Measurements from ENCODE around the gene OXNAD1.

Gene OXNAD1

GRCh38 chr3:16318176-16318575 is 53.2 kb downstream of the OXNAD1 start:
- peaks cover 2% of the 10 kb centered on the region for H3K27me3 Mint-ChIP-seq (ENCODE audit: low read depth, poor library complexity)
- no peak for TF ChIP-seq CTCF (IDR thresholded peaks at IDR 0.05)
- DNase-seq, result no peak
- H3K4me1 Mint-ChIP-seq, result peaks cover 10% of the 10 kb centered on the region
- no peak overlapping the region for H3K27ac Mint-ChIP-seq
- H3K4me3 Mint-ChIP-seq, result no peak overlapping the region
- H3K36me3 Mint-ChIP-seq (ENCODE audit: low read depth), result peaks cover 51% of the 10 kb centered on the region
- no peaks in the 10 kb centered on the region for H3K9me3 Mint-ChIP-seq

- DNase-seq, result no peak
- peaks cover 5% of the 10 kb centered on the region for H3K27me3 Mint-ChIP-seq (ENCODE audit: low read depth, poor library complexity)
- no peaks in the 10 kb centered on the region for H3K9me3 Mint-ChIP-seq
- H3K36me3 Mint-ChIP-seq (ENCODE audit: low read depth), result peaks cover 51% of the 10 kb centered on the region
- peak; percentile 26 for TF ChIP-seq CTCF (IDR thresholded peaks at IDR 0.05)
- H3K4me3 Mint-ChIP-seq, result no peak overlapping the region
- H3K4me1 Mint-ChIP-seq, result peaks cover 10% of the 10 kb centered on the region
- peak overlapping the region; percentile 59 for H3K27ac Mint-ChIP-seq
Observed at GRCh38 chr3:16319307-16319706, 54.3 kb downstream of the OXNAD1 start.

- Mint-ChIP-seq H3K27ac (peak overlapping the region; percentile 59), H3K36me3 (ENCODE audit: low read depth) (peaks cover 51% of the 10 kb centered on the region), H3K27me3 (ENCODE audit: low read depth, poor library complexity) (peaks cover 5% of the 10 kb centered on the region), H3K4me1 (peaks cover 10% of the 10 kb centered on the region), H3K4me3 (no peak overlapping the region), H3K9me3 (no peaks in the 10 kb centered on the region)
- TF ChIP-seq CTCF (IDR thresholded peaks at IDR 0.05), result no peak
- DNase-seq, result no peak
Observed at GRCh38 chr3:16319723-16320122, 54.7 kb downstream of the OXNAD1 start.

GRCh38 chr3:16320711-16321110 is 55.7 kb downstream of the OXNAD1 start:
- Mint-ChIP-seq H3K9me3 (no peaks in the 10 kb centered on the region), H3K4me1 (peaks cover 6% of the 10 kb centered on the region), H3K36me3 (ENCODE audit: low read depth) (peaks cover 47% of the 10 kb centered on the region), H3K27ac (peak overlapping the region; percentile 69), H3K4me3 (no peak overlapping the region), H3K27me3 (ENCODE audit: low read depth, poor library complexity) (peaks cover 3% of the 10 kb centered on the region)
- DNase-seq, result no peak
- TF ChIP-seq CTCF (IDR thresholded peaks at IDR 0.05), result no peak

GRCh38 chr3:16322189-16322588 is 57.2 kb downstream of the OXNAD1 start:
- peaks cover 4% of the 10 kb centered on the region for H3K4me1 Mint-ChIP-seq
- H3K27ac Mint-ChIP-seq, result no peak overlapping the region
- no peak for DNase-seq
- TF ChIP-seq CTCF (IDR thresholded peaks at IDR 0.05), result no peak
- no peaks in the 10 kb centered on the region for H3K9me3 Mint-ChIP-seq
- no peak overlapping the region for H3K4me3 Mint-ChIP-seq
- peaks cover 3% of the 10 kb centered on the region for H3K27me3 Mint-ChIP-seq (ENCODE audit: low read depth, poor library complexity)
- H3K36me3 Mint-ChIP-seq (ENCODE audit: low read depth), result peaks cover 35% of the 10 kb centered on the region

GRCh38 chr3:16323737-16324136 is 58.7 kb downstream of the OXNAD1 start:
- no peaks in the 10 kb centered on the region for H3K4me1 Mint-ChIP-seq
- H3K27ac Mint-ChIP-seq, result no peak overlapping the region
- peaks cover 42% of the 10 kb centered on the region for H3K36me3 Mint-ChIP-seq (ENCODE audit: low read depth)
- H3K4me3 Mint-ChIP-seq, result no peak overlapping the region
- no peak for TF ChIP-seq CTCF (IDR thresholded peaks at IDR 0.05)
- H3K27me3 Mint-ChIP-seq (ENCODE audit: low read depth, poor library complexity), result peaks cover 3% of the 10 kb centered on the region
- H3K9me3 Mint-ChIP-seq, result peaks cover 3% of the 10 kb centered on the region
- DNase-seq, result no peak

Measured in nephron progenitor cell (in vitro differentiated cells).